Trophoblast cell (in vitro differentiated cells and primary cell): Measurements from ENCODE around the gene BCAN.
A peak's percentile ranks its signal among the peaks of the same experiment; 100 is the strongest.
"Not testable (repeated sequence)": the region's sequence is repeated elsewhere in the genome, so short reads cannot be mapped to it uniquely, and the experiment has no call there.

Experiments
- DNase-seq, 2 donors: peaks; one replicate each; pipeline ENCODE4 v3.0.0-alpha.2; 2016
- H2AFZ ChIP-seq: 2 replicates; pipeline ENCODE4 v1.6.1; 2013; ENCODE audit warnings: low read length, moderate library complexity, mild to moderate bottlenecking; ENCODE audit not compliant: insufficient read depth, poor library complexity
- H2AK5ac ChIP-seq: 2 replicates; pipeline ENCODE4 v1.6.1; 2013; ENCODE audit warnings: mild to moderate bottlenecking, low read length
- H2BK120ac ChIP-seq: 2 replicates; pipeline ENCODE4 v1.6.1; 2013; ENCODE audit warnings: low read length, mild to moderate bottlenecking, moderate library complexity; ENCODE audit not compliant: insufficient read depth, poor library complexity
- H2BK12ac ChIP-seq: 2 replicates; pipeline ENCODE4 v1.6.1; 2013; ENCODE audit warnings: mild to moderate bottlenecking, low read length, moderate library complexity
- H2BK5ac ChIP-seq: 2 replicates; pipeline ENCODE4 v1.6.1; 2013; ENCODE audit warnings: low read length, low read depth, moderate library complexity, mild to moderate bottlenecking; ENCODE audit not compliant: poor library complexity
- H3K14ac ChIP-seq: 2 replicates; pipeline ENCODE4 v1.6.1; 2013; ENCODE audit warnings: mild to moderate bottlenecking, low read length
- H3K18ac ChIP-seq: 2 replicates; pipeline ENCODE4 v1.6.1; 2013; ENCODE audit warnings: mild to moderate bottlenecking, low read length
- H3K23ac ChIP-seq: 2 replicates; pipeline ENCODE4 v1.6.1; 2013; ENCODE audit warnings: low read length
- H3K27ac ChIP-seq: 2 replicates; pipeline ENCODE4 v1.5.1; 2013; ENCODE audit warnings: low read depth, mild to moderate bottlenecking, inconsistent platforms, low read length, moderate library complexity
- H3K27me3 ChIP-seq: 2 replicates; pipeline ENCODE4 v1.6.1; 2013; ENCODE audit warnings: inconsistent platforms, mild to moderate bottlenecking, low read length, moderate library complexity; ENCODE audit not compliant: insufficient read depth
- H3K36me3 ChIP-seq, 2 experiments: 1 replicate in 1 of 2; 2 replicates in 1 of 2; pipeline ENCODE4 v1.6.1; 2013; ENCODE audit warnings: low read length in 2 of 2, mild to moderate bottlenecking in 2 of 2, moderate library complexity in 1 of 2; ENCODE audit not compliant: insufficient read depth in 2 of 2, control insufficient read depth in 1 of 2
- H3K4ac ChIP-seq: 2 replicates; pipeline ENCODE4 v1.6.1; 2013; ENCODE audit warnings: low read depth, mild to moderate bottlenecking, low read length, moderate library complexity
- H3K4me1 ChIP-seq, 2 experiments: 1 replicate in 1 of 2; 2 replicates in 1 of 2; pipeline ENCODE4 v1.6.1; 2013; ENCODE audit warnings: low read length in 2 of 2, mild to moderate bottlenecking in 2 of 2, moderate library complexity in 1 of 2; ENCODE audit not compliant: insufficient read depth in 2 of 2, control insufficient read depth in 1 of 2
- H3K4me2 ChIP-seq: 2 replicates; pipeline ENCODE4 v1.6.1; 2013; ENCODE audit warnings: inconsistent platforms, mild to moderate bottlenecking, low read length, moderate library complexity
- H3K4me3 ChIP-seq: 2 replicates; pipeline ENCODE4 v1.5.1; 2013; ENCODE audit warnings: mild to moderate bottlenecking, low read depth, low read length, inconsistent platforms
- H3K79me1 ChIP-seq: one replicate; pipeline ENCODE4 v1.6.1; 2013; ENCODE audit warnings: low read length
- H3K79me2 ChIP-seq: 2 replicates; pipeline ENCODE4 v1.6.1; 2013; ENCODE audit warnings: low read length, mild to moderate bottlenecking; ENCODE audit not compliant: control insufficient read depth, insufficient read depth, poor library complexity
- H3K9ac ChIP-seq: 2 replicates; pipeline ENCODE4 v1.6.1; 2013; ENCODE audit warnings: mild to moderate bottlenecking, low read length
- H3K9me3 ChIP-seq: 2 replicates; pipeline ENCODE4 v1.6.1; 2013; ENCODE audit warnings: low read depth, mild to moderate bottlenecking, control low read depth, inconsistent platforms, low read length; ENCODE audit not compliant: insufficient read depth
- H4K12ac ChIP-seq: 2 replicates; pipeline ENCODE4 v1.6.1; 2013; ENCODE audit warnings: low read depth, mild to moderate bottlenecking, low read length, moderate library complexity
- H4K8ac ChIP-seq: 2 replicates; pipeline ENCODE4 v1.6.1; 2013; ENCODE audit warnings: low read depth, mild to moderate bottlenecking, low read length, moderate library complexity
- H4K91ac ChIP-seq: one replicate; pipeline ENCODE4 v1.6.1; 2013; ENCODE audit warnings: low read depth, mild to moderate bottlenecking, low read length, moderate library complexity
- WGBS: extraction: QIAGEN DNeasy Blood & Tissue Kit; methylation state at CpG from one replicate; pipeline ENCODE4 v1.1.7; 2013; ENCODE audit warnings: missing lambda C conversion rate; ENCODE audit not compliant: insufficient read length, insufficient coverage; ENCODE audit errors: extremely low coverage; 5-methylcytosine and 5-hydroxymethylcytosine counted together

BCAN gene

GRCh38 chr1:156627313-156627880 lies 14.5 kb upstream of the BCAN start:
- Histone ChIP-seq H3K79me2 (no peaks in the 10 kb centered on the region), H2BK5ac (no peak overlapping the region), H3K9ac (no peak overlapping the region), H2BK12ac (no peak overlapping the region), H4K8ac (no peak overlapping the region), H3K4ac (no peak overlapping the region), H3K27ac (no peak overlapping the region), H3K18ac (no peak overlapping the region), H3K4me1 (peaks cover 4 to 5% of the 10 kb centered on the region in 2 experiments), H4K12ac (no peak overlapping the region), H2AFZ (no peak overlapping the region), H3K79me1 (no peaks in the 10 kb centered on the region), H2BK120ac (no peak overlapping the region), H4K91ac (no peak overlapping the region), H3K4me2 (no peak overlapping the region), H2AK5ac (no peak overlapping the region), H3K4me3 (no peak overlapping the region), H3K23ac (no peak overlapping the region), H3K36me3 (no peaks in the 10 kb centered on the region), H3K9me3 (peaks cover 5% of the 10 kb centered on the region), H3K14ac (no peak overlapping the region), H3K27me3 (peaks cover 29% of the 10 kb centered on the region)
- peak; percentile 44 to 91 for DNase-seq
- WGBS, result no CpG with 5 or more reads among the region's 2 CpGs

GRCh38 chr1:156629823-156630449 lies 12.0 kb upstream of the BCAN start:
- no peak overlapping the region for H3K27ac ChIP-seq
- H4K12ac ChIP-seq, result no peak overlapping the region
- H4K91ac ChIP-seq, result no peak overlapping the region
- no peaks in the 10 kb centered on the region for H3K79me2 ChIP-seq
- peaks cover 2 to 3% of the 10 kb centered on the region in 2 experiments for H3K4me1 ChIP-seq
- H2BK12ac ChIP-seq, result no peak overlapping the region
- H3K14ac ChIP-seq, result no peak overlapping the region
- peaks cover 8% of the 10 kb centered on the region for H3K27me3 ChIP-seq
- no peaks in the 10 kb centered on the region for H3K79me1 ChIP-seq
- H2BK5ac ChIP-seq, result no peak overlapping the region
- peaks cover 3% of the 10 kb centered on the region for H3K9me3 ChIP-seq
- H3K9ac ChIP-seq, result no peak overlapping the region
- no peak overlapping the region for H3K4me2 ChIP-seq
- H3K18ac ChIP-seq, result no peak overlapping the region
- no peaks in the 10 kb centered on the region for H3K36me3 ChIP-seq
- H4K8ac ChIP-seq, result no peak overlapping the region
- H3K23ac ChIP-seq, result no peak overlapping the region
- no CpG with 5 or more reads among the region's 8 CpGs for WGBS
- H3K4me3 ChIP-seq, result no peak overlapping the region
- no peak overlapping the region for H2AK5ac ChIP-seq
- no peak overlapping the region for H2BK120ac ChIP-seq
- H3K4ac ChIP-seq, result no peak overlapping the region
- no peak overlapping the region for H2AFZ ChIP-seq
- DNase-seq, result peak; percentile 42 to 83

GRCh38 chr1:156631152-156631551 lies 10.8 kb upstream of the BCAN start:
- not testable (repeated sequence) for H2BK12ac ChIP-seq, H4K12ac ChIP-seq, H3K79me2 ChIP-seq, H3K23ac ChIP-seq, H3K18ac ChIP-seq, H2AFZ ChIP-seq, H4K8ac ChIP-seq, H2BK5ac ChIP-seq, H2BK120ac ChIP-seq, H4K91ac ChIP-seq, H3K36me3 ChIP-seq, H3K14ac ChIP-seq, H3K4me2 ChIP-seq, H3K4ac ChIP-seq, H3K9me3 ChIP-seq, H3K9ac ChIP-seq, H3K27ac ChIP-seq, H3K79me1 ChIP-seq, H3K4me3 ChIP-seq, H2AK5ac ChIP-seq, DNase-seq, H3K27me3 ChIP-seq, H3K4me1 ChIP-seq
- no CpG with 5 or more reads among the region's 9 CpGs for WGBS

- Histone ChIP-seq H3K14ac (no peak overlapping the region), H3K4ac (no peak overlapping the region), H3K36me3 (no peaks in the 10 kb centered on the region), H4K12ac (no peak overlapping the region), H3K79me1 (no peaks in the 10 kb centered on the region), H3K27ac (no peak overlapping the region), H2BK12ac (no peak overlapping the region), H2BK120ac (no peak overlapping the region), H3K18ac (no peak overlapping the region), H4K8ac (no peak overlapping the region), H3K4me2 (no peak overlapping the region), H2BK5ac (no peak overlapping the region), H2AK5ac (no peak overlapping the region), H2AFZ (no peak overlapping the region), H3K4me1 (no peaks in the 10 kb centered on the region), H4K91ac (no peak overlapping the region), H3K9ac (no peak overlapping the region), H3K27me3 (no peaks in the 10 kb centered on the region), H3K4me3 (no peak overlapping the region), H3K23ac (no peak overlapping the region), H3K79me2 (no peaks in the 10 kb centered on the region), H3K9me3 (no peaks in the 10 kb centered on the region)
- WGBS, result no CpG with 5 or more reads among the region's 3 CpGs
- DNase-seq, result peak in 1 of 2 donors; percentile 35
These were observed 9.6 kb upstream of the BCAN start for GRCh38 chr1:156632355-156632754.
